ENCODE results near the gene SLC27A4. TPM values are rescaled to one million over a fixed set of nuclear protein-coding genes. Genes with fewer than 3 reads are reported as not detected.

Gene SLC27A4
- total RNA-seq, 1 experiment from 2014 or later: 17.0 TPM

DNA sequence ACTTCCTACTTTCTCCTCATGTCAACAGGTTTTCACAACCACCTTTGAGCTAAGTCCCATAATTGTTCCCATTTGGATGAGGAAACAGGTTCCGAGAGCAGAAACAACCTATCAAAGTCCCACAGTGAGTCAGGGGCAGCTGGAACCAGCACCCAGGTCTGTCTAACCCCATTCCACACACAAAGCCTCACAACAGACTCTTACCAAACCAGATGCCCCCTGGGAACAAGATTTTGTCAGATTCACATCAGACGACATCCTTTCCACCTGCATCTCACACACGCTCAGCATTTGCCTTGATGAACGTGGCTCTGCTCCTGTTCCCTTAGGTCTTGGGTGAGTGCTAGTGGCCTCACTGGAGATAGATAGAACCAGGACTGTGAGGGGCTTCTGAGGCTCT is 47.2 kb upstream of the SLC27A4 start:
- peaks cover 4% of the 10 kb centered on the region; the same call in 1 of the 2 replicates for H3K27me3 Mint-ChIP-seq (ENCODE audit: low read depth)
- no peak overlapping the region for H2BK20ac ChIP-seq (ENCODE audit: low read depth, low read length, poor library complexity, severe bottlenecking)
- no peak overlapping the region for H3K18ac ChIP-seq (ENCODE audit: insufficient read length, low read depth, low read length)
- no peak overlapping the region for H2AFZ ChIP-seq (ENCODE audit: low read length)
- no peaks in the 10 kb centered on the region for H3K4me1 ChIP-seq (ENCODE audit: insufficient read depth, low read length)
- no peak overlapping the region for H3K9ac ChIP-seq (ENCODE audit: extremely low read depth, insufficient read length, low read length)
- H4K91ac ChIP-seq (ENCODE audit: insufficient read length, low read depth, low read length): no peak overlapping the region
- H3K27me3 ChIP-seq (ENCODE audit: insufficient read depth, low read length): no peaks in the 10 kb centered on the region
- H3K56ac ChIP-seq (ENCODE audit: insufficient read length, low read depth, low read length): no peak overlapping the region
- H3K9me3 Mint-ChIP-seq: no peaks in the 10 kb centered on the region
- no peak overlapping the region for H2BK120ac ChIP-seq (ENCODE audit: low read depth, low read length, poor library complexity, severe bottlenecking)
- H2AK5ac ChIP-seq (ENCODE audit: insufficient read length, low read length): no peak overlapping the region
- no peak overlapping the region for H3K27ac Mint-ChIP-seq
- H3K27ac ChIP-seq (ENCODE audit: insufficient read length, low read depth, low read length): no peak overlapping the region
- no peak overlapping the region for H3K23ac ChIP-seq (ENCODE audit: insufficient read length, low read depth, low read length)
- DNase-seq: no peak
- no peak for TF ChIP-seq CTCF (conservative IDR thresholded peaks at IDR 0.05)
- H3K79me2 ChIP-seq (ENCODE audit: insufficient read depth, low read length): 0 out of 2 replicates have a peak, but pooled peaks cover 1% of the 10 kb centered on the region
- no peaks in the 10 kb centered on the region for H3K9me3 ChIP-seq (ENCODE audit: control insufficient read depth, low read depth, low read length)
- H4K20me1 ChIP-seq (ENCODE audit: control insufficient read depth, insufficient read depth, insufficient read length): no peaks in the 10 kb centered on the region
- no CpG with 5 or more reads among the region's 4 CpGs for WGBS (ENCODE audit: extremely low coverage, insufficient read length, low lambda C conversion rate)
- no peak overlapping the region for H3K4me3 Mint-ChIP-seq
- no peak overlapping the region for H2BK5ac ChIP-seq (ENCODE audit: insufficient read length, low read length)
- no peaks in the 10 kb centered on the region for H3K79me1 ChIP-seq (ENCODE audit: insufficient read depth, low read depth, low read length, poor library complexity, severe bottlenecking)
- H3K36me3 Mint-ChIP-seq (ENCODE audit: insufficient read depth in 1 of 3, low read depth in 3 of 3): peaks cover 3 to 11% (median 7%) of the 10 kb centered on the region in 3 experiments; a peak in 5 of 7 replicates
- peaks cover 2 to 4% of the 10 kb centered on the region in 2 experiments for H3K4me1 Mint-ChIP-seq
- H3K4me2 ChIP-seq (ENCODE audit: insufficient read depth, insufficient read length, low read length): no peak overlapping the region
- H3K14ac ChIP-seq (ENCODE audit: insufficient read depth, low read length): no peak overlapping the region
- H4K5ac ChIP-seq (ENCODE audit: insufficient read length, low read depth, low read length): no peak overlapping the region
- H2BK12ac ChIP-seq (ENCODE audit: insufficient read length, low read depth, low read length): no peak overlapping the region
- H4K8ac ChIP-seq (replicated peaks; ENCODE audit: insufficient read length, low read depth, low read length): no peak overlapping the region
- no peak overlapping the region for H3K4ac ChIP-seq (ENCODE audit: low read depth, low read length)
- H2BK15ac ChIP-seq (ENCODE audit: low read depth, low read length): no peak overlapping the region
- no peaks in the 10 kb centered on the region for H3K23me2 ChIP-seq (ENCODE audit: insufficient read length, low read depth, low read length, poor library complexity, severe bottlenecking)
- H3T11ph ChIP-seq (ENCODE audit: low read length): no peak overlapping the region

Measured in H9 (cell line).